Adrenal gland (tissue), 12 donors: ENCODE data around the gene DPEP1. TPM values are rescaled to one million over a fixed set of nuclear protein-coding genes. Genes with fewer than 3 reads are reported as not detected.

Experiments used
- DNase-seq, 7 donors: peaks; one replicate each; pipeline ENCODE4 v3.0.0-alpha.2; 2019 to 2020
- H3K27ac ChIP-seq, 5 donors: fragments of 200-600 bp; sonication (generic) in 4 of 5; 1 replicate in 3 of 5; 2 replicates in 2 of 5; pipeline versions ENCODE4 v1.5.1 to v1.8.0; 2016 to 2020; ENCODE audit warnings: mild to moderate bottlenecking in 1 of 5
- H3K27me3 ChIP-seq: fragments of 200-600 bp; 2 replicates; pipeline ENCODE4 v1.8.0; 2021
- H3K36me3 ChIP-seq, 2 donors: fragments of 200-600 bp; replicated peaks in 1 of 2; 1 replicate in 1 of 2; 2 replicates in 1 of 2; pipeline versions ENCODE4 v1.5.1 to v1.8.0; 2018 to 2022
- H3K4me1 ChIP-seq, 2 donors: fragments of 200-600 bp; replicated peaks in 1 of 2; 1 replicate in 1 of 2; 2 replicates in 1 of 2; pipeline versions ENCODE4 v1.5.1 to v1.8.0; 2018 to 2021
- H3K4me3 ChIP-seq, 4 donors: fragments of 200-600 bp; sonication (generic) in 3 of 4; one replicate each; pipeline ENCODE4 v1.5.1; 2016 to 2018
- H3K9me3 ChIP-seq, 3 donors: fragments of 200-600 bp; sonication (generic) in 1 of 3; replicated peaks in 1 of 3; 1 replicate in 2 of 3; 2 replicates in 1 of 3; pipeline versions ENCODE4 v1.5.1 to v1.8.0; 2016 to 2021
- CTCF ChIP-seq, 6 experiments: fragments of 450-650 bp in 4 of 6; fragments of 200-600 bp in 2 of 6; sonication (generic) in 1 of 6; IDR thresholded peaks; 1 replicate in 5 of 6; 2 replicates in 1 of 6; pipeline versions ENCODE4 v1.5.1 to v1.8.0; 2016 to 2021; ENCODE audit warnings: antibody characterized with exemption in 6 of 6, mild to moderate bottlenecking in 2 of 6, moderate library complexity in 1 of 6
- POLR2A ChIP-seq, 2 donors: fragments of 450-650 bp; IDR thresholded peaks; one replicate each; pipeline ENCODE4 v1.6.1; 2017; ENCODE audit warnings: antibody characterized with exemption in 2 of 2, mild to moderate bottlenecking in 2 of 2, moderate library complexity in 1 of 2
- WGBS, 4 donors: extraction: QIAGEN DNeasy Blood & Tissue Kit in 2 of 4; methylation state at CpG; one replicate each; pipeline versions ENCODE4 v1.1.5 to v1.1.7; 2013 to 2017; 5-methylcytosine and 5-hydroxymethylcytosine counted together
- intact Hi-C, 2 donors: fragments of 100-400 bp; cut with DNase I; formaldehyde crosslinking; loops; one replicate each; pipeline versions ENCODE4 v1.14.1 to v1.15.0; 2022 to 2023
- polyA plus RNA-seq, 3 donors: library from polyadenylated mRNA; stranded (reverse); fragments of 200-250 nt in 2 of 3; fragments of 350-450 nt in 1 of 3; fragmentation: Illumina TruSeq in 1 of 3; extraction: RNeasy Lipid Tissue Mini Kit (QIAGEN cat#74804) in 1 of 3; gene quantifications; one replicate each; pipeline ENCODE4 v1.2.3, GENCODE V29; 2013 to 2014
- total RNA-seq, 9 donors: library from RNA; depleted of rRNA in 4 of 9; stranded (reverse); fragments of >200 nt in 4 of 9; fragments of 120-200 nt in 1 of 9; fragmentation: NEBNext Ultra II Directional in 1 of 9; extraction: Animal tissue kit (Norgen Biotek cat#: 25700) in 1 of 9; gene quantifications; one replicate each; pipeline versions ENCODE4 v1.1.0 to v1.2.4, GENCODE V29; 2013 to 2023
- donor health status: healthy with polysubstance abuse.
- donor health status: Bipolar disorder and iron deficiency.
- donor health status: DM: yes; HTN: yes; CAD: no.
- donor health status: DM: no; HTN: no; CAD: no.
- donor health status: DM: no; HTN: no; CAD: no.
- donor health status: DM: yes; HTN: yes; CAD: no.

The DPEP1 gene
- total and polyA plus RNA-seq, 12 donors = 0.44 to 27.3 (median 4.5) TPM

- no peaks in the 10 kb centered on the region for H3K27me3 ChIP-seq
- 90 to 93% (median 91%) methylated on average over 2 to 25 of the region's 25 CpGs for WGBS, 4 donors
- TF ChIP-seq POLR2A (IDR thresholded peaks at IDR 0.05) = no peak
- no peak for TF ChIP-seq CTCF (IDR thresholded peaks at IDR 0.05)
- no peak for DNase-seq
- H3K27ac ChIP-seq = no peak overlapping the region
- no peaks in the 10 kb centered on the region for H3K36me3 ChIP-seq
- no peak overlapping the region for H3K4me3 ChIP-seq
- H3K9me3 ChIP-seq = no peaks in the 10 kb centered on the region
- H3K4me1 ChIP-seq = no peaks in the 10 kb centered on the region
- intact Hi-C loops = no loop called here
Measured at GRCh38 chr16:89596061-89596689, 17.3 kb upstream of the DPEP1 start.

- TF ChIP-seq POLR2A (IDR thresholded peaks at IDR 0.05) (no peak), CTCF (IDR thresholded peaks at IDR 0.05) (no peak)
- 84 to 95% (median 85%) methylated on average over 7 to 19 of the region's 19 CpGs for WGBS, 4 donors
- DNase-seq = no peak
- Histone ChIP-seq H3K4me1 (no peaks in the 10 kb centered on the region), H3K36me3 (no peaks in the 10 kb centered on the region), H3K9me3 (no peaks in the 10 kb centered on the region), H3K27me3 (no peaks in the 10 kb centered on the region), H3K27ac (no peak overlapping the region), H3K4me3 (no peak overlapping the region)
- intact Hi-C loops = no loop called here
Measured at GRCh38 chr16:89596957-89597649, 16.3 kb upstream of the DPEP1 start.

- no peaks in the 10 kb centered on the region for H3K4me1 ChIP-seq
- no peak for DNase-seq
- intact Hi-C loops = no loop called here
- no peaks in the 10 kb centered on the region for H3K9me3 ChIP-seq
- no peaks in the 10 kb centered on the region for H3K36me3 ChIP-seq
- H3K4me3 ChIP-seq = no peak overlapping the region
- no peaks in the 10 kb centered on the region for H3K27me3 ChIP-seq
- TF ChIP-seq POLR2A (IDR thresholded peaks at IDR 0.05) (no peak), CTCF (IDR thresholded peaks at IDR 0.05) (no peak)
- no peak overlapping the region for H3K27ac ChIP-seq
- WGBS, 4 donors = 55 to 69% (median 61%) methylated on average over 4 to 14 of the region's 14 CpGs; no CpG with 5 or more reads in 1 of the 4 donors
Measured at GRCh38 chr16:89598199-89598598, 15.2 kb upstream of the DPEP1 start.

GRCh38 chr16:89599451-89599858 lies 14.0 kb upstream of the DPEP1 start:
- no peaks in the 10 kb centered on the region for H3K36me3 ChIP-seq
- intact Hi-C loops = no loop called here
- WGBS, 4 donors = 56 to 65% (median 64%) methylated on average over 5 to 8 of the region's 8 CpGs
- no peaks in the 10 kb centered on the region for H3K4me1 ChIP-seq
- no peak for TF ChIP-seq POLR2A (IDR thresholded peaks at IDR 0.05)
- no peak for TF ChIP-seq CTCF (IDR thresholded peaks at IDR 0.05)
- no peak overlapping the region for H3K27ac ChIP-seq
- no peak overlapping the region for H3K4me3 ChIP-seq
- no peaks in the 10 kb centered on the region for H3K9me3 ChIP-seq
- peak in 1 of 7 donors; percentile 16 for DNase-seq
- no peaks in the 10 kb centered on the region for H3K27me3 ChIP-seq
